ENCODE measurements around the gene TEX13C. TPM values are rescaled to one million over a fixed set of nuclear protein-coding genes. Genes with fewer than 3 reads are reported as not detected.

Gene TEX13C
- total and polyA plus RNA-seq, 2 experiments from 2014 or later: not detected

DNA sequence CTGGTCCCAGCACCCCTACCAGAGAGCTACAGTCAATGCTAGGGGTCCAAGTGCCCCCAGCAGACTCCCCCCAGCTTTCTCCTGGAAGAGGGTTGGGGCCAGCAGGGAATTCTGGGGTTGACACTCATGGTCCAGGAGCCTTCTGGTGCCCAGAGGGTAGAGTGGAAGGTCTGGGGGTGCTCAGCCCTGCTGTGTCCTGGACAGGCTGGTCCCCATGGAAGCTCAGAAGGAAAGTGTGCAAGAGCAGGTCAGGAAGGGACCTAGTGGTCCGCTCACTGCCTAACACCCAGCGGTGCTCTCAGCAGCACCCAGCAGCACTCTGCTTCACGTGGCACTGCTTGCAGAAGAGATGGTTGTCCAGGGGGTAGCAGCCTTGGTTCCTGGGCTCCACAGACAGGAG is 6.9 kb downstream of the TEX13C start:
- Histone ChIP-seq H3K9ac (no peak overlapping the region), H4K20me1 (ENCODE audit: insufficient read depth) (no peaks in the 10 kb centered on the region), H3K4me1 (ENCODE audit: insufficient read depth) (no peaks in the 10 kb centered on the region), H3K9me2 (ENCODE audit: insufficient read depth) (no peaks in the 10 kb centered on the region), H3K36me3 (ENCODE audit: low read depth) (no peaks in the 10 kb centered on the region), H3K79me2 (ENCODE audit: insufficient read depth) (no peaks in the 10 kb centered on the region), H3K27ac (no peak overlapping the region), H3F3A (ENCODE audit: insufficient read depth) (no peaks in the 10 kb centered on the region), H3K27me3 (replicated peaks; ENCODE audit: insufficient read depth) (no peaks in the 10 kb centered on the region), H3K4me2 (ENCODE audit: unreplicated experiment) (no peak overlapping the region), H3K9me3 (ENCODE audit: low read depth) (no peaks in the 10 kb centered on the region), H3K4me3 (no peak overlapping the region), H2AFZ (no peak overlapping the region)
- TF ChIP-seq EZH2phosphoT487 (IDR thresholded peaks at IDR 0.05; ENCODE audit: insufficient read depth, low read depth): no peak
- TF ChIP-seq EZH2 (IDR thresholded peaks at IDR 0.05; ENCODE audit: insufficient read depth, poor library complexity, severe bottlenecking): no peak
- WGBS, 2 experiments (ENCODE audit: low coverage in 1 of 2, low lambda C conversion rate in 2 of 2, missing lambda C conversion rate in 2 of 2): 40 to 63% methylated on average over 3 of the region's 3 CpGs
- DNase-seq: no peak
- in situ Hi-C loops (cut with MboI): no loop called here

- TF ChIP-seq EZH2phosphoT487 (IDR thresholded peaks at IDR 0.05; ENCODE audit: insufficient read depth, low read depth) (no peak), EZH2 (IDR thresholded peaks at IDR 0.05; ENCODE audit: insufficient read depth, poor library complexity, severe bottlenecking) (no peak)
- H4K20me1 ChIP-seq (ENCODE audit: insufficient read depth): no peaks in the 10 kb centered on the region
- no peak overlapping the region for H3K4me2 ChIP-seq (ENCODE audit: unreplicated experiment)
- no peaks in the 10 kb centered on the region for H3K79me2 ChIP-seq (ENCODE audit: insufficient read depth)
- no peak overlapping the region for H2AFZ ChIP-seq
- 45 to 62% methylated on average over 11 of the region's 12 CpGs for WGBS, 2 experiments (ENCODE audit: low coverage in 1 of 2, low lambda C conversion rate in 2 of 2, missing lambda C conversion rate in 2 of 2)
- in situ Hi-C loops (cut with MboI): no loop called here
- no peak overlapping the region for H3K4me3 ChIP-seq
- no peaks in the 10 kb centered on the region for H3K27me3 ChIP-seq (replicated peaks; ENCODE audit: insufficient read depth)
- no peak overlapping the region for H3K27ac ChIP-seq
- no peak overlapping the region for H3K9ac ChIP-seq
- DNase-seq: no peak
- no peaks in the 10 kb centered on the region for H3K9me3 ChIP-seq (ENCODE audit: low read depth)
- H3F3A ChIP-seq (ENCODE audit: insufficient read depth): no peaks in the 10 kb centered on the region
- no peaks in the 10 kb centered on the region for H3K4me1 ChIP-seq (ENCODE audit: insufficient read depth)
- no peaks in the 10 kb centered on the region for H3K36me3 ChIP-seq (ENCODE audit: low read depth)
- no peaks in the 10 kb centered on the region for H3K9me2 ChIP-seq (ENCODE audit: insufficient read depth)
Measured at GRCh38 chrX:125327891-125328290, 8.2 kb downstream of the TEX13C start.

GRCh38 chrX:125333583-125333982 is 13.9 kb downstream of the TEX13C start:
- TF ChIP-seq EZH2 (IDR thresholded peaks at IDR 0.05; ENCODE audit: insufficient read depth, poor library complexity, severe bottlenecking) (no peak), EZH2phosphoT487 (IDR thresholded peaks at IDR 0.05; ENCODE audit: insufficient read depth, low read depth) (no peak)
- Histone ChIP-seq H3K36me3 (ENCODE audit: low read depth) (no peaks in the 10 kb centered on the region), H3K79me2 (ENCODE audit: insufficient read depth) (no peaks in the 10 kb centered on the region), H3F3A (ENCODE audit: insufficient read depth) (no peaks in the 10 kb centered on the region), H3K27me3 (replicated peaks; ENCODE audit: insufficient read depth) (no peaks in the 10 kb centered on the region), H3K27ac (no peak overlapping the region), H2AFZ (no peak overlapping the region), H3K4me1 (ENCODE audit: insufficient read depth) (no peaks in the 10 kb centered on the region), H3K9me2 (ENCODE audit: insufficient read depth) (no peaks in the 10 kb centered on the region), H3K9ac (no peak overlapping the region), H3K9me3 (ENCODE audit: low read depth) (no peaks in the 10 kb centered on the region), H4K20me1 (ENCODE audit: insufficient read depth) (no peaks in the 10 kb centered on the region), H3K4me3 (no peak overlapping the region), H3K4me2 (ENCODE audit: unreplicated experiment) (no peak overlapping the region)
- WGBS, 2 experiments (ENCODE audit: low coverage in 1 of 2, low lambda C conversion rate in 2 of 2, missing lambda C conversion rate in 2 of 2): 0% methylated on average over 2 of the region's 2 CpGs
- DNase-seq: no peak
- in situ Hi-C loops (cut with MboI): no loop called here

- Histone ChIP-seq H2AFZ (no peak overlapping the region), H3F3A (ENCODE audit: insufficient read depth) (no peaks in the 10 kb centered on the region), H3K27ac (no peak overlapping the region), H3K79me2 (ENCODE audit: insufficient read depth) (no peaks in the 10 kb centered on the region), H3K4me1 (ENCODE audit: insufficient read depth) (no peaks in the 10 kb centered on the region), H3K36me3 (ENCODE audit: low read depth) (no peaks in the 10 kb centered on the region), H3K9me3 (ENCODE audit: low read depth) (no peaks in the 10 kb centered on the region), H3K9ac (no peak overlapping the region), H3K27me3 (replicated peaks; ENCODE audit: insufficient read depth) (no peaks in the 10 kb centered on the region), H3K4me2 (ENCODE audit: unreplicated experiment) (no peak overlapping the region), H3K4me3 (no peak overlapping the region), H4K20me1 (ENCODE audit: insufficient read depth) (no peaks in the 10 kb centered on the region), H3K9me2 (ENCODE audit: insufficient read depth) (no peaks in the 10 kb centered on the region)
- TF ChIP-seq EZH2 (IDR thresholded peaks at IDR 0.05; ENCODE audit: insufficient read depth, poor library complexity, severe bottlenecking) (no peak), EZH2phosphoT487 (IDR thresholded peaks at IDR 0.05; ENCODE audit: insufficient read depth, low read depth) (no peak)
- no peak for DNase-seq
- in situ Hi-C loops (cut with MboI): no loop called here
- WGBS, 2 experiments (ENCODE audit: low coverage in 1 of 2, low lambda C conversion rate in 2 of 2, missing lambda C conversion rate in 2 of 2): 0% methylated on average over 4 of the region's 4 CpGs
Measured at GRCh38 chrX:125340490-125340889, 20.8 kb downstream of the TEX13C start.

DNA sequence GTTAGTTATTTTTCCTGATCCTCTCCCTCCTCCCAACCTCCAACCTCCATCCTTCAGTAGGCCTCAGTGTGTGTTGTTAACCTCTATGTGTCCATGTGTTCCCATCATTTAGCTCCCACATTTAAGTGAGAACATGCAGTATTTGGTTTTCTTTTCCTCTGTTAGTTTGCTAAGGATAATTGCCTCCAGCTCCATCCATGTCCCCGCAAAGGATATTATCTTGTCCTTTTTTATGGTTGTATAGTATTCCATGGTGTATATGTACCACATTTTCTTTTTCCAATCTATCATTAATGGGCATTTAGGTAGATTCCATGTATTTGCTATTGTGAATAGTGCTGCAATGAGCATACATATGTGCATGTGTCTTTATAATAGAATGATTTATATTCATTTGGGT is 54.5 kb downstream of the TEX13C start:
- H3F3A ChIP-seq (ENCODE audit: insufficient read depth): no peaks in the 10 kb centered on the region
- 20 to 69% methylated on average over 1 of the region's 1 CpG for WGBS, 2 experiments (ENCODE audit: low coverage in 1 of 2, low lambda C conversion rate in 2 of 2, missing lambda C conversion rate in 2 of 2)
- no peaks in the 10 kb centered on the region for H4K20me1 ChIP-seq (ENCODE audit: insufficient read depth)
- H3K27me3 ChIP-seq (replicated peaks; ENCODE audit: insufficient read depth): no peaks in the 10 kb centered on the region
- H3K79me2 ChIP-seq (ENCODE audit: insufficient read depth): no peaks in the 10 kb centered on the region
- H3K27ac ChIP-seq: no peak overlapping the region
- H3K4me2 ChIP-seq (ENCODE audit: unreplicated experiment): no peak overlapping the region
- no peaks in the 10 kb centered on the region for H3K36me3 ChIP-seq (ENCODE audit: low read depth)
- H3K9me2 ChIP-seq (ENCODE audit: insufficient read depth): no peaks in the 10 kb centered on the region
- H2AFZ ChIP-seq: no peak overlapping the region
- no peaks in the 10 kb centered on the region for H3K9me3 ChIP-seq (ENCODE audit: low read depth)
- no peak overlapping the region for H3K9ac ChIP-seq
- no peak for DNase-seq
- no peak for TF ChIP-seq EZH2 (IDR thresholded peaks at IDR 0.05; ENCODE audit: insufficient read depth, poor library complexity, severe bottlenecking)
- no peak for TF ChIP-seq EZH2phosphoT487 (IDR thresholded peaks at IDR 0.05; ENCODE audit: insufficient read depth, low read depth)
- H3K4me1 ChIP-seq (ENCODE audit: insufficient read depth): no peaks in the 10 kb centered on the region
- in situ Hi-C loops (cut with MboI): no loop called here
- no peak overlapping the region for H3K4me3 ChIP-seq

Data from GM23248 (cell line).